Heart left ventricle (tissue), 13 donors: ENCODE results near the gene MYORG.

Experiments used
- CTCF ChIP-seq, 12 donors: fragments of 200-600 bp; sonication (generic) in 4 of 12; IDR thresholded peaks; one replicate each; pipeline versions ENCODE4 v1.5.0 to v1.8.0; 2018 to 2022; ENCODE audit warnings: antibody characterized with exemption in 12 of 12, mild to moderate bottlenecking in 5 of 12
- POLR2A ChIP-seq, 2 donors: fragments of 450-650 bp; IDR thresholded peaks; one replicate each; pipeline ENCODE4 v1.6.1; 2017; ENCODE audit warnings: antibody characterized with exemption in 2 of 2, mild to moderate bottlenecking in 2 of 2, moderate library complexity in 2 of 2
- donor health status: ischemic (EF 13 %, LVEDD 7.1; RV severe dilation, severe dysfunction).
- donor health status: DM: no; HTN: yes; CAD: no.
- donor health status: DM: no; HTN: no; CAD: no.
- donor health status: ischemic (EF 25% LVEDD 6.9; RV normal size, moderate dysfunction).
- donor health status: ischemic (EF 25% LVEDD 5.7; RV mildly dilated, moderate dysfunction).
- donor health status: ischemic (EF 35%, LVEDD 5.7; RV mildly dilated, moderate dysfunction).
- donor health status: nonischemic (EF 11% LVEDD 7.7; RV severe dilation, severe dysfunction).
- donor health status: DM: yes; HTN: yes; CAD: no.
- donor health status: PGD.
- donor health status: ischemic (EF 29% LVEDD 5.4; RV normal size, mild dysfunction).
- donor health status: nonischemic (EF 23%, LVEDD 6.1; RV moderate dilation, normal function).

- TF ChIP-seq CTCF (IDR thresholded peaks at IDR 0.05), result no peak
- no peak for TF ChIP-seq POLR2A (IDR thresholded peaks at IDR 0.05)
Observed at GRCh38 chr9:34346873-34347799, 29.6 kb downstream of the MYORG start.
